Subcutaneous abdominal adipose tissue (tissue), 5 donors: ENCODE measurements around the gene IFIT2.

Source experiments
- H3K27ac ChIP-seq: one replicate; pipeline ENCODE4 v1.7.0; 2013; ENCODE audit warnings: low read depth, mild to moderate bottlenecking, inconsistent platforms, low read length, moderate library complexity
- H3K27me3 ChIP-seq, 5 donors: one replicate each; pipeline ENCODE4 v1.7.0; 2013; ENCODE audit warnings: low read length in 5 of 5, inconsistent platforms in 1 of 5; ENCODE audit not compliant: control insufficient read depth in 5 of 5, insufficient read depth in 4 of 5
- H3K36me3 ChIP-seq, 5 donors: one replicate each; pipeline ENCODE4 v1.7.0; 2013; ENCODE audit warnings: low read length in 5 of 5; ENCODE audit not compliant: control insufficient read depth in 5 of 5, insufficient read depth in 5 of 5
- H3K4me1 ChIP-seq, 5 donors: one replicate each; pipeline ENCODE4 v1.7.0; 2013; ENCODE audit warnings: low read length in 5 of 5, mild to moderate bottlenecking in 3 of 5, moderate library complexity in 1 of 5; ENCODE audit not compliant: control insufficient read depth in 5 of 5, insufficient read depth in 5 of 5
- H3K4me3 ChIP-seq, 5 donors: one replicate each; pipeline ENCODE4 v1.7.0; 2013; ENCODE audit warnings: low read length in 5 of 5, low read depth in 1 of 5
- H3K9ac ChIP-seq, 5 donors: one replicate each; pipeline ENCODE4 v1.7.0; 2013; ENCODE audit warnings: low read length in 5 of 5, mild to moderate bottlenecking in 4 of 5, moderate library complexity in 3 of 5
- H3K9me3 ChIP-seq, 5 donors: one replicate each; pipeline ENCODE4 v1.7.0; 2013; ENCODE audit warnings: low read length in 5 of 5; ENCODE audit not compliant: control insufficient read depth in 5 of 5
- donor health status: healthy.
- donor health status: healthy.
- donor health status: healthy.
- donor health status: healthy.
- donor health status: healthy.

Gene IFIT2

DNA sequence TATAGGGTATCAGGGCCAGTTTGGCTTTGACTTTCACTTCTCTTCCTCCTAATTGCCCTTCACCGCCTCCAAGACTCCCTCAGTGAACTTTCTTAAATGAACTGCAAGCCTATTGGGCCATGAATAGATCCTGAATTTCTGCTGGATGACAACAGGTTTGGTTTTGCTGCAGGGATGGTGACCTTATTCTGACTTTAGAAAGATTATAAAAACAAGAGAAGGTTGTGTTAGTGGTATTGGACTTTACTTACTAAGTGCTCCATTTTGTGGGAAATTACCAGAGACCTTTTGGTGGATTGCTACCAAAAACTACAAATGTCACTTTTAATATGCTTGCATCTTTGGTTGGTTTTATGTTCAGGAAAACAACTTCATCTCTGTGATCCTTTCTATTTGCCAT, 38.8 kb upstream of the IFIT2 start:
- H3K36me3 ChIP-seq: no peaks in the 10 kb centered on the region
- H3K27ac ChIP-seq: no peak overlapping the region
- H3K4me3 ChIP-seq: no peak overlapping the region
- peaks cover 0 to 13% (median 5%) of the 10 kb centered on the region in 5 donors for H3K4me1 ChIP-seq
- H3K9ac ChIP-seq: no peak overlapping the region
- no peaks in the 10 kb centered on the region for H3K27me3 ChIP-seq
- H3K9me3 ChIP-seq: no peaks in the 10 kb centered on the region

DNA sequence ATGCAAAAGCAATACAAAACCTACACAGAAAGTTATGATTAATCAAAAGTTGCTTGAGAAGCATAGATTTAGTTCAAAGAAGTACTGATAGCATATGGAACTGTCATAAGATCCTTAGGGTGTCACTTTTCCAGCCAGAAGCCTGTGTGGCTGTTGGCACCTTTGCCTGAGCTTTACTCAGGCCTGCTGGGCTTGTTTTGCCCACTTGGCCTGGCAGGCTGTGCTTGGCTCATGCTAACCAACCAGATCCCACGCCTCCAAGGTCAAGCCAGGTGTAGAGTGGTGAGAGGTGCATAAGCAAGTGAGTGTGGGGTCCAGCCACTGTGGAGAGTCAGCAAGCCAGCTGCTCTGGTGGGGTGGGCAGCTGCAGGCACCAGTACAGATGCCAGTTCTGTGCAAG, 38.3 kb upstream of the IFIT2 start:
- Histone ChIP-seq H3K4me1 (peaks cover 0 to 13% (median 5%) of the 10 kb centered on the region in 5 donors), H3K9ac (no peak overlapping the region), H3K27ac (no peak overlapping the region)

DNA sequence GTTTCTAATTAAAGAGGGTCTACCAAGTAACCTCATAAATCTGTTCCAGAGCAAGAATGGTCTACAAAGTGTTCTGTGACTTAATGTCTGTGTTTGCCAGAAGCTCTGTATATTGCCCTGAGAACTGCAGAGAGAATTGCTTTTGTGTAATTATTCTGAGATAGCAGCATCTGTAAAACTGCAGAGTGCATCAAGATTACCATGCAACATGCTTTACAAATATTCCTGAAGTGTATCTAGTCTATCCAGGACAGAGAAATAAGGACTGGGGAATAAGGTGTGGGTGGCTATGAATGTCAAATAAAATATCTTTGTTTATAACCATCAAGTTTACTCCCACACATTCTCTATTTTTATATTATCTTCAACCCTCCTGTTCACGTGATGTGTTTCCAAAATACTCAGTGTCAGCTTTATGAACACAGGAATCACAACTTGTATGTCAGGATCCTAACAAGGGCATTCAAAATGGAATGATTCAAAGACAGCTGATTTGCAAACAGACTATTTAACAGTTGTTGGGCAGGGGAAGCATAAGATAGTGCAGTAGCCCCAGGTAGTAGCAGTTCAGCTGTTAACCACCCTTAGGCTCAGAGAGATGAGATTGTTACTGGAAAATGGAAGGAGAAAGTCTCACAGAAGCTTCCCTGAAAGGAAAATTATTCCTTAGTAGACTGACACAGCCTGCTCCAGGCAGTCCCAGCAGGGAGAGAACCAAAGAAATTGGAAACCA, 35.0 kb upstream of the IFIT2 start:
- Histone ChIP-seq H3K9me3 (no peaks in the 10 kb centered on the region), H3K36me3 (no peaks in the 10 kb centered on the region), H3K4me1 (peaks cover 0 to 15% (median 9%) of the 10 kb centered on the region in 5 donors), H3K27ac (no peak overlapping the region), H3K9ac (no peak overlapping the region), H3K27me3 (no peaks in the 10 kb centered on the region), H3K4me3 (no peak overlapping the region)

More for the DNA sequence above, 38.3 kb upstream of the IFIT2 start:
- Histone ChIP-seq H3K4me3 (no peak overlapping the region), H3K36me3 (no peaks in the 10 kb centered on the region), H3K27me3 (no peaks in the 10 kb centered on the region), H3K9me3 (no peaks in the 10 kb centered on the region)

DNA sequence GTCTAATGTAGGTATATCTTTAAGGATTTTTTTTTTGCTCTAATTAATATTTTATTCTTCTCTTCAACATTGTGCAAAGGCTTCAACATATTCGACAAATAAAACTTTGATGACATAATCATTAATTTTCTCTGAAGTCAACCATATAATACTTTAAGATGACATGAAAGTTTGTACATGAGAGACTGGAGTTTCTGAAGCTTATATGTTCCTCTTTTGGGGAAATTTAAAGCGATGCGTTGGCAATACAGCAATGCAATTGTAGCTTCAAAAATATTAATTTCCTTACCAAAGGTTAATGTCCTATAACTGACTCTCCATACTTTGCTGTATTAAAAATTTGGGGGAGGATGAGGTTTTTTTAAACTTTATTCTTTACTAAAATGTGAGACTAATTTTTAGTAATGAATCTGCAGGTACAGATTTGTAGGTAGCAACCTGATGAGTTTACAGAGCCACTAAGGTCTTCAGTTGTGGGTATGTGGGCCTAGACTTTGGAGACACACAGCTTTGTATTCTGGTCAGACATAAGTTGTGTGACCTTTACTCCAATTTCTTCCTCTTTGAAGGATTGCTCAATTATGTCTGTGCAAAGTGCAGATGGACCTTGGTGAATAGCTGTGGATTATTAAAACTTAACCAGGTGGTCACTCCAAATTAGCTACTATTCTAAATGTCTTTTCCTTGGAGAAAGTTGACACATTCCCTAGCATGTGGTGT, 32.3 kb upstream of the IFIT2 start:
- H3K27me3 ChIP-seq: no peaks in the 10 kb centered on the region
- no peak overlapping the region for H3K9ac ChIP-seq
- H3K9me3 ChIP-seq: no peaks in the 10 kb centered on the region
- H3K27ac ChIP-seq: no peak overlapping the region
- peak overlapping the region in 1 of 5 donors; percentile 3 for H3K4me3 ChIP-seq
- no peaks in the 10 kb centered on the region for H3K36me3 ChIP-seq
- peaks cover 0 to 10% (median 7%) of the 10 kb centered on the region in 5 donors for H3K4me1 ChIP-seq

DNA sequence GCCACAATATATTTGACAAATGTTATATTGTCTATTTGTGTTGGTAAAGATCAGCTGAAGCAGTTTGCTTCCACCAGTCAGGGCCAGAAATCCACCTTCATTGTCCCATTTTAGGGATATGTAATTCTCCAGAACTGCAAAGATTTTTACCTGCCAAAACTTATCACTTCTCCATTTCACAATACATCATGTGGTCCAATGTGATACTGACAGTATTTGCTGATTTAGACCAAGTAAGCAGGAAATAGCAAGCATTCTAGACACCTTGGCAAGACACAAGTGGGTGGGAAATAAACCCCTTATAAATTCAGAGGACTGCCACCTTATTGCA, 31.7 kb upstream of the IFIT2 start:
- Histone ChIP-seq H3K9me3 (no peaks in the 10 kb centered on the region), H3K27ac (no peak overlapping the region), H3K9ac (no peak overlapping the region), H3K27me3 (no peaks in the 10 kb centered on the region), H3K4me3 (no peak overlapping the region), H3K4me1 (peaks cover 0 to 11% (median 9%) of the 10 kb centered on the region in 5 donors), H3K36me3 (no peaks in the 10 kb centered on the region)

DNA sequence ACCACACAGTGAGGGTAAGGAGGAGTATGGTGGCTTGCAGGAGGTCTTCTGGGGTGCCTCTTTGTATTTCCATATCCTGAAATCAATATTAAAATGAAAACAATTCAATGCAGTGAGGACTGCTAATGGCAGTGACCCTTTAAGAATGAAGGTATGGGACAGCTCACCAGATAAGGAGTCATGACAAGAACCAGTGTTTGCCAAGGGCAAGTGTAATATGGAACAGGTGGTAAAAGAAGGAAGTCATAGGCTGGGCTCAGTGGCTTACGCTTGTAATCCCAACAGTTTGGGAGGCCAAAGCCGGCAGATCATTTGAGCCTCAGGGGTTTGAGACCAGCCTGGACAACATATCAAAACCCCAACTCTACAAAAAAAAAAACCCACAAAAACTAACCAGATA, 30.3 kb upstream of the IFIT2 start:
- no peaks in the 10 kb centered on the region for H3K27me3 ChIP-seq
- no peaks in the 10 kb centered on the region for H3K36me3 ChIP-seq
- H3K9ac ChIP-seq: no peak overlapping the region
- peaks cover 0 to 16% (median 12%) of the 10 kb centered on the region in 5 donors for H3K4me1 ChIP-seq
- H3K9me3 ChIP-seq: no peaks in the 10 kb centered on the region
- H3K27ac ChIP-seq: no peak overlapping the region
- no peak overlapping the region for H3K4me3 ChIP-seq

DNA sequence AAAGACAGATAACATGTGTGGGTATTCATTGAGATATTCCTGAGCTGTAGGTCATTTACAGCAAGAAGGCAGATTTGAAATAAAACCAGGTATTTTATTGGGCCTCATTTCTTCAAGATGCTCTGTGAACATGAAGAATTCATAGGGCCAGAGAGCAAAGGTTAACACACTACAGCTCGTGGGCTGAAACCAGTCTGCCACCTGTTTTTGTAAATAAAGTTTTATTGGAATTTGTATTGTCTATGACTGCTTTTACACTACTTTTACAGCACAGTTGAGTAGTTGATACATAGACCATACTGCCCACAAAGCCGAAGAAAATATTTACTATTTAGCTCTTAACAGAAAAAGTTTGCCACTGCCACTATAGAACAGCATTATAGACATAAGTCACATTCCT, 28.2 kb upstream of the IFIT2 start:
- Histone ChIP-seq H3K4me3 (no peak overlapping the region), H3K9ac (no peak overlapping the region), H3K4me1 (peaks cover 5 to 27% (median 24%) of the 10 kb centered on the region in 5 donors), H3K36me3 (no peaks in the 10 kb centered on the region), H3K27me3 (no peaks in the 10 kb centered on the region), H3K9me3 (no peaks in the 10 kb centered on the region), H3K27ac (no peak overlapping the region)

DNA sequence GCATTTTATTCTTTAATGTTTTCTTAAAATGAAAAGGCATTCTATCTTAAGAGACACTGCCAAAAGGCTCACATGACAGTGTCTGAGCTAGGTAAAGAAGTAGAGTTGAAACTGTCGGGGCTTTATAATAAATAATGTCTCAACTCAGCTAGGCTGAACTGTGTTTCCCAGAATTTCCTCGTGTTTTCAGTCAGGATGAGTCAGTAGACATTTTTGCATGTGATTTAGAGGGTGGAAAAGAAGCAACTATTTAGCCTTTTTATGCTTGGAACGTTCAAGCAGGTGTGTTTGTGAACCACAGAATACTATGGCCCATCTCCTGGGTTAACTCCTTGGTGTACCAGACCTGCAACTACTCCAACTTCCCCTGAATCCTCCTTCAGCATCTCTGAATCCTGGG, 26.9 kb upstream of the IFIT2 start:
- no peak overlapping the region for H3K27ac ChIP-seq
- no peaks in the 10 kb centered on the region for H3K9me3 ChIP-seq
- no peak overlapping the region for H3K9ac ChIP-seq
- H3K27me3 ChIP-seq: no peaks in the 10 kb centered on the region
- no peaks in the 10 kb centered on the region for H3K36me3 ChIP-seq
- H3K4me1 ChIP-seq: peaks cover 7 to 33% (median 29%) of the 10 kb centered on the region in 5 donors
- no peak overlapping the region for H3K4me3 ChIP-seq

DNA sequence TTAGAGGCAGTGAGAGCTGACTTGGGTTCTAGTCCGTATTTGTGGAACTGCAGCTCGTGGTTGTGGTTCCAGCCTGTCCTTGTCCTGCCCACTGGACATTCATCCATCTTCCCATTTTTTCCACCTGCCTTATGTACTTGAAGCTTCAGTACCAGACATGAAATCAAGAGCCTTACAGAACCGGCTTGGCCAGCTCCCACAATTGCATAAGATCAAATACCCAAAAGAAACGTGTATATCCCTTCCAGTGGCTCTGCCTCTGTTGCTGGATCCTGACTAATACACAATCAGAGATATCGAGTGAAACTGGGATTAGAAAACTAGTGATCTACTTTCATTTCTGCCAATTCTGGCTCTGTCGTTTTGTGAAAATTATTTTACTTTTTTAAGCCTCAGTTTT, 26.5 kb upstream of the IFIT2 start:
- no peaks in the 10 kb centered on the region for H3K9me3 ChIP-seq
- H3K9ac ChIP-seq: no peak overlapping the region
- no peak overlapping the region for H3K4me3 ChIP-seq
- H3K4me1 ChIP-seq: peaks cover 7 to 30% (median 27%) of the 10 kb centered on the region in 5 donors
- no peaks in the 10 kb centered on the region for H3K36me3 ChIP-seq
- H3K27me3 ChIP-seq: no peaks in the 10 kb centered on the region
- H3K27ac ChIP-seq: no peak overlapping the region

DNA sequence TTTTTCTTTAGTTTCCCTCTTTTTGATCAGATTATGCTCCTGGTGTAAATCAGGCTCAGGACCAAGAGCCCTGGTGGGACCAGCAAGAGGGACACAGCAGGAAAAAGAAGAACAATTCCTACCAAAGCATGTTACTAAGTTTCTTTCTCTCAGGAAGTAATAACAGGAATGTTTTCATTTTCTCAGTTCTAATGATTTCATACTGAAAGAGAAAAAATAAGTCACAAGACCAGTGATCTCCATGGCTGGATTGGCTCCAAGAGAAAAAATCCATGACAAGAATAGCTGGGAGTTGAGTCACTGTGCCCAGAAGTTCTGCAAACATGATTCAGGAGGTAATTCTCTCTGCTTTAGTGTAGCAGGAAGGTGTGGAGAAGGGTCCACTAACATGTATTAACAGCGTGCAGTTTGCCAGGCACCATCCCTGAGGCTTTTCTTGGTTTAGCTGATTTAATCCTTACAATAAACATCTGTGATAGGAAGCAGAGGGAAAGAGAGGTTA, 23.8 kb upstream of the IFIT2 start:
- no peaks in the 10 kb centered on the region for H3K9me3 ChIP-seq
- no peaks in the 10 kb centered on the region for H3K36me3 ChIP-seq
- peak overlapping the region; percentile 71 for H3K27ac ChIP-seq
- H3K4me1 ChIP-seq: peaks cover 7 to 34% (median 29%) of the 10 kb centered on the region in 5 donors
- peak overlapping the region in 4 of 5 donors; percentile 15 to 70 (median 26) for H3K9ac ChIP-seq
- no peak overlapping the region for H3K4me3 ChIP-seq
- no peaks in the 10 kb centered on the region for H3K27me3 ChIP-seq
